ENCODE results near the gene PTPRM.
"Not testable (repeated sequence)": the region's sequence is repeated elsewhere in the genome, so short reads cannot be mapped to it uniquely, and the experiment has no call there.

Gene PTPRM

GRCh38 chr18:8052237-8052701 lies 485.2 kb downstream of the PTPRM start:
- H3K27me3 ChIP-seq (ENCODE audit: low read length) = no peaks in the 10 kb centered on the region
- no peaks in the 10 kb centered on the region for H3K36me3 ChIP-seq (ENCODE audit: low read length)
- no peak overlapping the region for H2AFZ ChIP-seq (ENCODE audit: low read depth, low read length, severe bottlenecking)
- H3K79me2 ChIP-seq (ENCODE audit: insufficient read depth, low read length) = no peaks in the 10 kb centered on the region
- no peaks in the 10 kb centered on the region for H3K9me2 ChIP-seq (replicated peaks; ENCODE audit: insufficient read depth, low read length)
- H3K9me3 ChIP-seq (ENCODE audit: insufficient read depth, low read length) = no peaks in the 10 kb centered on the region
- H4K20me1 ChIP-seq (ENCODE audit: low read depth, low read length) = no peaks in the 10 kb centered on the region
- H3K9ac ChIP-seq (ENCODE audit: low read length) = no peak overlapping the region
- H3K27ac ChIP-seq (ENCODE audit: low read depth, low read length) = no peak overlapping the region
- TF ChIP-seq EZH2phosphoT487 (conservative IDR thresholded peaks at IDR 0.05; ENCODE audit: low read length) (no peak), CTCF (IDR thresholded peaks at IDR 0.05; ENCODE audit: insufficient read depth, low read length, poor library complexity, severe bottlenecking) (no peak)
- no peak overlapping the region for H3K4me3 ChIP-seq (ENCODE audit: insufficient read depth, low read length, poor library complexity, severe bottlenecking)
- no peak overlapping the region for H3K4me2 ChIP-seq (ENCODE audit: low read depth, low read length, poor library complexity, severe bottlenecking)
- no peaks in the 10 kb centered on the region for H3F3A ChIP-seq (ENCODE audit: insufficient read depth)

GRCh38 chr18:8056723-8057122 lies 489.6 kb downstream of the PTPRM start:
- H3K4me3 ChIP-seq (ENCODE audit: insufficient read depth, low read length, poor library complexity, severe bottlenecking) = no peak overlapping the region
- no peaks in the 10 kb centered on the region for H3K9me3 ChIP-seq (ENCODE audit: insufficient read depth, low read length)
- TF ChIP-seq CTCF (IDR thresholded peaks at IDR 0.05; ENCODE audit: insufficient read depth, low read length, poor library complexity, severe bottlenecking) (no peak), EZH2phosphoT487 (conservative IDR thresholded peaks at IDR 0.05; ENCODE audit: low read length) (no peak)
- no peaks in the 10 kb centered on the region for H3K79me2 ChIP-seq (ENCODE audit: insufficient read depth, low read length)
- no peaks in the 10 kb centered on the region for H3K27me3 ChIP-seq (ENCODE audit: low read length)
- H3F3A ChIP-seq (ENCODE audit: insufficient read depth) = no peaks in the 10 kb centered on the region
- H3K9ac ChIP-seq (ENCODE audit: low read length) = no peak overlapping the region
- no peaks in the 10 kb centered on the region for H4K20me1 ChIP-seq (ENCODE audit: low read depth, low read length)
- H3K4me2 ChIP-seq (ENCODE audit: low read depth, low read length, poor library complexity, severe bottlenecking) = no peak overlapping the region
- no peaks in the 10 kb centered on the region for H3K36me3 ChIP-seq (ENCODE audit: low read length)
- no peak overlapping the region for H2AFZ ChIP-seq (ENCODE audit: low read depth, low read length, severe bottlenecking)
- H3K9me2 ChIP-seq (replicated peaks; ENCODE audit: insufficient read depth, low read length) = no peaks in the 10 kb centered on the region
- H3K27ac ChIP-seq (ENCODE audit: low read depth, low read length) = no peak overlapping the region

- H3K9me2 ChIP-seq (replicated peaks; ENCODE audit: insufficient read depth, low read length); H3K4me3 ChIP-seq (ENCODE audit: insufficient read depth, low read length, poor library complexity, severe bottlenecking); H3K79me2 ChIP-seq (ENCODE audit: insufficient read depth, low read length); H4K20me1 ChIP-seq (ENCODE audit: low read depth, low read length); H3K36me3 ChIP-seq (ENCODE audit: low read length); H2AFZ ChIP-seq (ENCODE audit: low read depth, low read length, severe bottlenecking); H3K27me3 ChIP-seq (ENCODE audit: low read length); H3F3A ChIP-seq (ENCODE audit: insufficient read depth); H3K27ac ChIP-seq (ENCODE audit: low read depth, low read length); H3K9ac ChIP-seq (ENCODE audit: low read length); H3K4me2 ChIP-seq (ENCODE audit: low read depth, low read length, poor library complexity, severe bottlenecking); H3K9me3 ChIP-seq (ENCODE audit: insufficient read depth, low read length): not testable (repeated sequence)
These were observed 496.0 kb downstream of the PTPRM start for GRCh38 chr18:8063152-8063551.

GRCh38 chr18:8063733-8064132 lies 496.6 kb downstream of the PTPRM start:
- H4K20me1 ChIP-seq (ENCODE audit: low read depth, low read length) = no peaks in the 10 kb centered on the region
- H3K9me3 ChIP-seq (ENCODE audit: insufficient read depth, low read length) = no peaks in the 10 kb centered on the region
- no peaks in the 10 kb centered on the region for H3K9me2 ChIP-seq (replicated peaks; ENCODE audit: insufficient read depth, low read length)
- H3K9ac ChIP-seq (ENCODE audit: low read length) = no peak overlapping the region
- H3K4me3 ChIP-seq (ENCODE audit: insufficient read depth, low read length, poor library complexity, severe bottlenecking) = no peak overlapping the region
- no peak overlapping the region for H3K27ac ChIP-seq (ENCODE audit: low read depth, low read length)
- no peak overlapping the region for H2AFZ ChIP-seq (ENCODE audit: low read depth, low read length, severe bottlenecking)
- no peak for TF ChIP-seq EZH2phosphoT487 (conservative IDR thresholded peaks at IDR 0.05; ENCODE audit: low read length)
- no peak for TF ChIP-seq CTCF (IDR thresholded peaks at IDR 0.05; ENCODE audit: insufficient read depth, low read length, poor library complexity, severe bottlenecking)
- no peaks in the 10 kb centered on the region for H3K36me3 ChIP-seq (ENCODE audit: low read length)
- no peaks in the 10 kb centered on the region for H3K79me2 ChIP-seq (ENCODE audit: insufficient read depth, low read length)
- no peaks in the 10 kb centered on the region for H3F3A ChIP-seq (ENCODE audit: insufficient read depth)
- H3K4me2 ChIP-seq (ENCODE audit: low read depth, low read length, poor library complexity, severe bottlenecking) = no peak overlapping the region
- no peaks in the 10 kb centered on the region for H3K27me3 ChIP-seq (ENCODE audit: low read length)

Measured in SU-DHL-6 (cell line).